ENCODE data around the gene CD3G.

GRCh38 chr11:118341815-118342489 is 2.2 kb upstream of the CD3G start:
- TF ChIP-seq POLR2A (IDR thresholded peaks at IDR 0.05; ENCODE audit: low read depth, low read length) = no peak
- TF ChIP-seq POLR2AphosphoS5 (IDR thresholded peaks at IDR 0.05; ENCODE audit: low read depth, low read length) = no peak
- TF ChIP-seq TAF1 (IDR thresholded peaks at IDR 0.05; ENCODE audit: low read depth, low read length) = no peak
- no peak for TF ChIP-seq POU2F2 (IDR thresholded peaks at IDR 0.05; ENCODE audit: low read depth, low read length)
